ENCODE data around the gene RFC2. TPM values are rescaled to one million over a fixed set of nuclear protein-coding genes. Genes with fewer than 3 reads are reported as not detected.

Gene RFC2
- total RNA-seq, 1 donor from 2014 or later, result 37.7 TPM

GRCh38 chr7:74287303-74288033 is 33.3 kb upstream of the RFC2 start:
- no peak for DNase-seq (ENCODE audit: low spot score in 2 of 2)
- TF ChIP-seq, protein P1, sequence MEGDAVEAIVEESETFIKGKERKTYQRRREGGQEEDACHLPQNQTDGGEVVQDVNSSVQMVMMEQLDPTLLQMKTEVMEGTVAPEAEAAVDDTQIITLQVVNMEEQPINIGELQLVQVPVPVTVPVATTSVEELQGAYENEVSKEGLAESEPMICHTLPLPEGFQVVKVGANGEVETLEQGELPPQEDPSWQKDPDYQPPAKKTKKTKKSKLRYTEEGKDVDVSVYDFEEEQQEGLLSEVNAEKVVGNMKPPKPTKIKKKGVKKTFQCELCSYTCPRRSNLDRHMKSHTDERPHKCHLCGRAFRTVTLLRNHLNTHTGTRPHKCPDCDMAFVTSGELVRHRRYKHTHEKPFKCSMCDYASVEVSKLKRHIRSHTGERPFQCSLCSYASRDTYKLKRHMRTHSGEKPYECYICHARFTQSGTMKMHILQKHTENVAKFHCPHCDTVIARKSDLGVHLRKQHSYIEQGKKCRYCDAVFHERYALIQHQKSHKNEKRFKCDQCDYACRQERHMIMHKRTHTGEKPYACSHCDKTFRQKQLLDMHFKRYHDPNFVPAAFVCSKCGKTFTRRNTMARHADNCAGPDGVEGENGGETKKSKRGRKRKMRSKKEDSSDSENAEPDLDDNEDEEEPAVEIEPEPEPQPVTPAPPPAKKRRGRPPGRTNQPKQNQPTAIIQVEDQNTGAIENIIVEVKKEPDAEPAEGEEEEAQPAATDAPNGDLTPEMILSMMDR (IDR thresholded peaks at IDR 0.05), result no peak
- no peaks in the 10 kb centered on the region for H3K36me3 ChIP-seq
- H3K27ac ChIP-seq, result no peak overlapping the region
- H3K9me3 ChIP-seq, result no peaks in the 10 kb centered on the region
- H3K27me3 ChIP-seq, result no peaks in the 10 kb centered on the region
- no peak overlapping the region for H3K4me3 ChIP-seq
- H3K4me1 ChIP-seq, result peaks cover 9 to 13% of the 10 kb centered on the region in 2 donors
- intact Hi-C loops (cut with DNase I), result no loop called here

DNA sequence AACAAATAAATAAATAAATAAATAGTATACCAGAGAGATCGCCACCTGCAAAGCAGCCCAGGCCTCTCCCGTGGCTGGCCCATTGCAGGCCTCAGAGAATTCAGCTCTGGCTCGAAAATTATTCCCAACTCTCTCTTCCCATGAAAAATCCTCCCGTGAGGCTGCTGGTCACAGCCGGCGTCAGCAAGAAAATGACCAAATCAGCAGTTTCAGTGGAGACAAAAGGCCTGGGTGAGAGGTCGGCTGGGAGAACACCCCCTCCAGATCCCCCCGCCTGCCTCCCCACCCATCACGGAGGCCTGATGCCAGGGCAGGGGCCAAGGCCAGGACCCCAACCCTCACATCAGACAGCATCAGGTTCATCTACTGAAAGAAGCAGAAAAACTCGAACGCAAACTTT is 31.9 kb upstream of the RFC2 start:
- H3K27ac ChIP-seq, result no peak overlapping the region
- TF ChIP-seq, protein P1 (IDR thresholded peaks at IDR 0.05), result no peak
- intact Hi-C loops (cut with DNase I), result no loop called here

DNA sequence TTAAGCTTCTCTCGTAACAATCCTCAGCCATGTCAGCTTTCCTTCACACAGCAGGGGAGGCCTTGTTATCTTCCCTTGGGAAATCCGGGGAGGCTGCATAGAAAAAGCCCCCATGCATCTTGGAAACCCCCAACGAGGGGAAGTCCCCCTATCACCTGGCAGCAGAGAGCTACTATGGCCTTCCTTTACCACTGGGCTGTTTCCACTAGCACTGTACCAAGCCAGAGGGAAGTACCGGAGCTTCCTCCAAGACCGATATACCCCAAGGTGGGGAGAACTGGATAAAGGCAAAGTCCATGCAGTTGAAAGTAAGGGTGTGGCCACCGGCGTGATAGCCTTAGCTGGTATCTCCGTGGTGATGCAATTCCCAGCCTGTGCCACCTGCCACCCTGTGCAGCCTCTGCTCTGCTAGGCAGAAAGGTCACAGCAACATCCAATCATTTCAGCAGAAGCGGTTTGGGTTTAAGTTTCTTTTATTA is 30.6 kb upstream of the RFC2 start:
- intact Hi-C loops (cut with DNase I), result no loop called here
- no peaks in the 10 kb centered on the region for H3K27me3 ChIP-seq
- no peaks in the 10 kb centered on the region for H3K36me3 ChIP-seq
- no peak for DNase-seq (ENCODE audit: low spot score in 2 of 2)
- no peak overlapping the region for H3K27ac ChIP-seq
- TF ChIP-seq, protein P1 (IDR thresholded peaks at IDR 0.05), result no peak
- no peaks in the 10 kb centered on the region for H3K9me3 ChIP-seq
- peaks cover 9 to 10% of the 10 kb centered on the region in 2 donors for H3K4me1 ChIP-seq
- no peak overlapping the region for H3K4me3 ChIP-seq

More for the DNA sequence above, 31.9 kb upstream of the RFC2 start:
- no peaks in the 10 kb centered on the region for H3K27me3 ChIP-seq
- no peak for DNase-seq (ENCODE audit: low spot score in 2 of 2)
- peaks cover 9 to 13% of the 10 kb centered on the region in 2 donors for H3K4me1 ChIP-seq
- no peaks in the 10 kb centered on the region for H3K36me3 ChIP-seq
- H3K9me3 ChIP-seq, result no peaks in the 10 kb centered on the region
- no peak overlapping the region for H3K4me3 ChIP-seq

DNA sequence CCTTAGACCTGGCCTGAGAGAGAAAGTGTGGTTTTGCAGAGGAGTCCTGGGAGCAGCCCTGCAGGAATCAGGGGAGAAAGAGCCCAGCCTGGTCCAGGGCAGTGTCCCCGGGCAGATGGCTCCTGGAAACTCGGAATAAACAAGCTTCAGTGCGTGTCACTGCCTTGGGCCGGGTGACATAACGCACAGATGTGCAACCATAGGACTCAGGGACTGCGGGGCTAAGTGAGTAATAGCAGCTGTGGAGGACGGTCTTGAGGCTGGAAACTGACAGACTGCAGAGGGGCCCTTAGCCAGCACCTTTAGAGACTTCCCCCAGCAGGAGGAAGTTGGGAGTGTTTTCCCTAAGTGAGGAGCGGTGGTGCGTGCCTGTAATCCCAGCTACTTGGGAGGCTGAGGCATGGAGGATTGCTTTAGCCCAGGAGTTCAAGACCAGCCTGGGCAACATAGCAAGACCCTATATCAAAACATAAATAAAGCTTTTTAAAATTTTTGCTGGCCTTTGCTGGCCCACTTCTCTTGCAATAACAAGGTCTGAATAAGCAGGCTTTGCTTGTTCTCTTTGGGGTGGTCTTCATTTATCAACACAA is 29.8 kb upstream of the RFC2 start:
- no peaks in the 10 kb centered on the region for H3K9me3 ChIP-seq
- H3K4me1 ChIP-seq, result peaks cover 8 to 16% of the 10 kb centered on the region in 2 donors
- H3K36me3 ChIP-seq, result no peaks in the 10 kb centered on the region
- intact Hi-C loops (cut with DNase I), result no loop called here
- no peak overlapping the region for H3K4me3 ChIP-seq
- DNase-seq (ENCODE audit: low spot score in 2 of 2), result no peak
- TF ChIP-seq, protein P1 (IDR thresholded peaks at IDR 0.05), result no peak
- no peaks in the 10 kb centered on the region for H3K27me3 ChIP-seq
- no peak overlapping the region for H3K27ac ChIP-seq

DNA sequence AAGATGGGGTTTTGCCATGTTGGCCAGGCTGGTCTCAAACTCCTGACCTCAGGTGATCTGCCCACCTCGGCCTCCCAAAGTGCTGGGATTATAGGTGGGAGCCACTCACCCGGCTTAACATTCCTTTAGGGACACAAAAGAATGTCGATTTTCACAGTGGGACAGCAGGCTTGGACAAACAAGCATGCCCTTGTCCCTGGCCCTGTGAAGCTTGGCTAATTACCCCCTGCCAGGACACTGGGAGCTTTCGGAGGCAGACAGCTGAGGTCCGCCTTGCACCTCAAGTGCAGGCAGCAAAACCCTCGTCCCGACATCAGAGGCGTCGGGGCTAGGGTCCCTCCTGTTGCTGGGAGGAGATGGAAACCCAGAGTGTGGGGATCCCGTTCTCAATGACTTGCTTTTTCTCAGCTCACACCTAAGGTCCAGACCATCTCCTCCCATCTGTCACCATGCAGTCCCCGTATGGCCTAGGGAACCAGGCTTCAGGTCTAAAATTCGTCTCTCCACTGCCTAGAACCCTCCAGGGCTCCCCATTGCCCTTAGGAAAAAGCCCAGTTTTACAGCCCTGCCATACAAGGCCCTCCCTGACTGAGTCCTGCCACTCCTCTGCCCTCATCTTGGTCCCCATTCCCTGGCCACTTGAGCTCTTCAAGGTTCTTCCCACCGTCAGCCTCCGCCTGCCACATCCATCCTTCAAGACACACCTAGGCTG is 28.7 kb upstream of the RFC2 start:
- no peaks in the 10 kb centered on the region for H3K9me3 ChIP-seq
- DNase-seq (ENCODE audit: low spot score in 2 of 2), result no peak
- H3K4me3 ChIP-seq, result no peak overlapping the region
- no peak overlapping the region for H3K27ac ChIP-seq
- H3K4me1 ChIP-seq, result peaks cover 0 to 11% of the 10 kb centered on the region in 2 donors
- no peaks in the 10 kb centered on the region for H3K36me3 ChIP-seq
- intact Hi-C loops (cut with DNase I), result no loop called here
- TF ChIP-seq, protein P1 (IDR thresholded peaks at IDR 0.05), result no peak
- H3K27me3 ChIP-seq, result no peaks in the 10 kb centered on the region

All from ascending aorta (tissue), 2 donors.